ENCODE results near the gene HSPBAP1. TPM values are rescaled to one million over a fixed set of nuclear protein-coding genes. Genes with fewer than 3 reads are reported as not detected.

The HSPBAP1 gene
- total and polyA plus RNA-seq, 9 donors, result 5.3 to 12.8 (median 9.3) TPM

- H3K4me3 ChIP-seq, result no peak overlapping the region
- 93 to 98% (median 94%) methylated on average over 3 of the region's 3 CpGs for WGBS, 3 donors
- TF ChIP-seq CTCF (IDR thresholded peaks at IDR 0.05) (no peak), POLR2A (IDR thresholded peaks at IDR 0.05) (no peak), EP300 (IDR thresholded peaks at IDR 0.05) (no peak)
- no peaks in the 10 kb centered on the region for H3K36me3 ChIP-seq
- H3K27ac ChIP-seq, result no peak overlapping the region
- no peaks in the 10 kb centered on the region for H3K4me1 ChIP-seq (ENCODE audit: insufficient read depth)
- no peak for DNase-seq
- no peaks in the 10 kb centered on the region for H3K9me3 ChIP-seq
- no peaks in the 10 kb centered on the region for H3K27me3 ChIP-seq
- intact Hi-C loops (cut with DNase I), result no loop called here
Observed at GRCh38 chr3:122727294-122727693, 66.3 kb downstream of the HSPBAP1 start.

- no peaks in the 10 kb centered on the region for H3K9me3 ChIP-seq
- DNase-seq, result no peak
- TF ChIP-seq POLR2A (IDR thresholded peaks at IDR 0.05) (no peak), EP300 (IDR thresholded peaks at IDR 0.05) (no peak), CTCF (IDR thresholded peaks at IDR 0.05) (no peak)
- 97 to 98% (median 97%) methylated on average over 20 of the region's 20 CpGs for WGBS, 3 donors
- H3K4me3 ChIP-seq, result no peak overlapping the region
- H3K4me1 ChIP-seq (ENCODE audit: insufficient read depth), result no peaks in the 10 kb centered on the region
- no peaks in the 10 kb centered on the region for H3K27me3 ChIP-seq
- intact Hi-C loops (cut with DNase I), result no loop called here
- H3K27ac ChIP-seq, result no peak overlapping the region
- H3K36me3 ChIP-seq, result no peaks in the 10 kb centered on the region
Observed at GRCh38 chr3:122725106-122725505, 68.5 kb downstream of the HSPBAP1 start.

- no peak for TF ChIP-seq CTCF (IDR thresholded peaks at IDR 0.05)
- no peak for TF ChIP-seq EP300 (IDR thresholded peaks at IDR 0.05)
- TF ChIP-seq POLR2A (IDR thresholded peaks at IDR 0.05), result no peak
- DNase-seq, result no peak
- intact Hi-C loops (cut with DNase I), result no loop called here
- H3K4me3 ChIP-seq, result no peak overlapping the region
- no peaks in the 10 kb centered on the region for H3K4me1 ChIP-seq (ENCODE audit: insufficient read depth)
- no peaks in the 10 kb centered on the region for H3K36me3 ChIP-seq
- H3K9me3 ChIP-seq, result no peaks in the 10 kb centered on the region
- no peaks in the 10 kb centered on the region for H3K27me3 ChIP-seq
- H3K27ac ChIP-seq, result no peak overlapping the region
- WGBS, 3 donors, result 78 to 81% (median 81%) methylated on average over 3 of the region's 3 CpGs
Observed at GRCh38 chr3:122719273-122719921, 74.2 kb downstream of the HSPBAP1 start.

GRCh38 chr3:122716667-122717066 is 77.0 kb downstream of the HSPBAP1 start:
- intact Hi-C loops (cut with DNase I), result no loop called here
- 93 to 96% (median 93%) methylated on average over 4 of the region's 4 CpGs for WGBS, 3 donors

More at GRCh38 chr3:122716667-122717066, 77.0 kb downstream of the HSPBAP1 start:
- no peak for DNase-seq
- no peak for TF ChIP-seq EP300 (IDR thresholded peaks at IDR 0.05)
- no peak for TF ChIP-seq CTCF (IDR thresholded peaks at IDR 0.05)
- TF ChIP-seq POLR2A (IDR thresholded peaks at IDR 0.05), result no peak
- Histone ChIP-seq H3K36me3 (no peaks in the 10 kb centered on the region), H3K27me3 (no peaks in the 10 kb centered on the region), H3K27ac (no peak overlapping the region), H3K4me3 (no peak overlapping the region), H3K4me1 (ENCODE audit: insufficient read depth) (no peaks in the 10 kb centered on the region), H3K9me3 (no peaks in the 10 kb centered on the region)

All from ovary (tissue), 9 donors.